RPMI7951 (cell line): ENCODE results near the gene ZBTB6. TPM values are rescaled to one million over a fixed set of nuclear protein-coding genes. Genes with fewer than 3 reads are reported as not detected.

Source experiments
- total RNA-seq: library from RNA; depleted of rRNA; stranded (reverse); fragments of >200 nt; shearing (Covaris generic); gene quantifications from 2 replicates; pipeline ENCODE4 v1.2.3, GENCODE V29; 2014; rRNA removed

ZBTB6 gene
- total RNA-seq, 1 experiment from 2014 or later: 11.7 TPM

Other genes with a start within 250 kb of the ZBTB6 start
- not detected in 2 replicates for gene OR1L3, start 238.2 kb downstream of the ZBTB6 start, total RNA-seq
- not detected in 2 replicates for gene OR1L4, start 189.3 kb downstream of the ZBTB6 start, total RNA-seq
- not detected in 2 replicates for gene OR1L6, start 171.0 kb downstream of the ZBTB6 start, total RNA-seq
- gene OR5C1, start 124.4 kb downstream of the ZBTB6 start, total RNA-seq: not detected in 2 replicates
- not detected in 2 replicates for gene OR1K1, start 113.2 kb downstream of the ZBTB6 start, total RNA-seq
- 21.5 and 23.7 TPM in 2 replicates for gene PDCL, start 84.7 kb downstream of the ZBTB6 start, total RNA-seq
- gene RC3H2, start 8.0 kb downstream of the ZBTB6 start, total RNA-seq: 26.1 and 26.4 TPM in 2 replicates
- gene ZBTB26, start 18.2 kb upstream of the ZBTB6 start, total RNA-seq: 1.9 and 2.9 TPM in 2 replicates
- gene RABGAP1, start 27.7 kb upstream of the ZBTB6 start, total RNA-seq: 12.4 and 15.7 TPM in 2 replicates
- gene GPR21, start 120.3 kb upstream of the ZBTB6 start, total RNA-seq: not detected in 2 replicates